Transverse colon (tissue), 3 donors: ENCODE results near the gene VPS13C.

Experiments used
- POLR2A ChIP-seq: fragments of 450-650 bp; IDR thresholded peaks from one replicate; pipeline ENCODE4 v1.6.1; 2016; ENCODE audit warnings: antibody characterized with exemption, mild to moderate bottlenecking, moderate library complexity
- TF ChIP-seq, protein P1 (sequence below), 5 experiments: fragments of 200-600 bp in 3 of 5; fragments of 450-650 bp in 2 of 5; sonication (generic) in 3 of 5; IDR thresholded peaks; 1 replicate in 2 of 5; 2 replicates in 3 of 5; pipeline ENCODE4 v1.5.1; 2016 to 2017; ENCODE audit warnings: antibody characterized with exemption in 5 of 5, inconsistent platforms in 3 of 5, mild to moderate bottlenecking in 2 of 5, moderate library complexity in 1 of 5

DNA sequence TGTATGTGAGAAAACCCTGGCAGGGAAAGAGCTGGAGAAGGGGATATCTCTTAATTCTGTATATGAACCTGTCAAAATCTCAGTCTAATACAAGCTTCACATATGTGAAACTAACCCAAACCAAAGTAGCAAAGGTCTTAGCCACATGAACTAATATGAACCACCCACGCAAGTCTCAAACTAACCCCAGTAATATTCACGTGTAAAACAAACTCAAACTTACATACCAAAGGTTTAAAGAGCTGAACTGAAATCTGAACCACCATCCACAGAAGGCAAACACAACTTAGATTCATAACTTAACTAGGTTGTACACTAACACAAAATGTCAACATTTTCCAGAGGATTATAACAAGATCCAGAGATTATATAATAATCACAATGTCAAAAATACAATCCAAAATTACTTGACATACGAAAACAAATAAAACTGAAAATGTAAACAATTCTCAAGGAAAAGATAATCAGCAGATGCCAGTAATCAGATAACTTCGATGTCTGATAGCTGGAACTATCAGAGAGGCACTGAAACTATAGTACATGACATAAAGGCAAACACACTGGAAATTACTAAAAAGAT is 64.1 kb downstream of the VPS13C start:
- TF ChIP-seq, protein P1, sequence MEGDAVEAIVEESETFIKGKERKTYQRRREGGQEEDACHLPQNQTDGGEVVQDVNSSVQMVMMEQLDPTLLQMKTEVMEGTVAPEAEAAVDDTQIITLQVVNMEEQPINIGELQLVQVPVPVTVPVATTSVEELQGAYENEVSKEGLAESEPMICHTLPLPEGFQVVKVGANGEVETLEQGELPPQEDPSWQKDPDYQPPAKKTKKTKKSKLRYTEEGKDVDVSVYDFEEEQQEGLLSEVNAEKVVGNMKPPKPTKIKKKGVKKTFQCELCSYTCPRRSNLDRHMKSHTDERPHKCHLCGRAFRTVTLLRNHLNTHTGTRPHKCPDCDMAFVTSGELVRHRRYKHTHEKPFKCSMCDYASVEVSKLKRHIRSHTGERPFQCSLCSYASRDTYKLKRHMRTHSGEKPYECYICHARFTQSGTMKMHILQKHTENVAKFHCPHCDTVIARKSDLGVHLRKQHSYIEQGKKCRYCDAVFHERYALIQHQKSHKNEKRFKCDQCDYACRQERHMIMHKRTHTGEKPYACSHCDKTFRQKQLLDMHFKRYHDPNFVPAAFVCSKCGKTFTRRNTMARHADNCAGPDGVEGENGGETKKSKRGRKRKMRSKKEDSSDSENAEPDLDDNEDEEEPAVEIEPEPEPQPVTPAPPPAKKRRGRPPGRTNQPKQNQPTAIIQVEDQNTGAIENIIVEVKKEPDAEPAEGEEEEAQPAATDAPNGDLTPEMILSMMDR (IDR thresholded peaks at IDR 0.05) = no peak
- TF ChIP-seq POLR2A = no peak
